ENCODE data around the gene FZR1.
"Not testable (repeated sequence)": the region's sequence is repeated elsewhere in the genome, so short reads cannot be mapped to it uniquely, and the experiment has no call there.

The FZR1 gene

DNA sequence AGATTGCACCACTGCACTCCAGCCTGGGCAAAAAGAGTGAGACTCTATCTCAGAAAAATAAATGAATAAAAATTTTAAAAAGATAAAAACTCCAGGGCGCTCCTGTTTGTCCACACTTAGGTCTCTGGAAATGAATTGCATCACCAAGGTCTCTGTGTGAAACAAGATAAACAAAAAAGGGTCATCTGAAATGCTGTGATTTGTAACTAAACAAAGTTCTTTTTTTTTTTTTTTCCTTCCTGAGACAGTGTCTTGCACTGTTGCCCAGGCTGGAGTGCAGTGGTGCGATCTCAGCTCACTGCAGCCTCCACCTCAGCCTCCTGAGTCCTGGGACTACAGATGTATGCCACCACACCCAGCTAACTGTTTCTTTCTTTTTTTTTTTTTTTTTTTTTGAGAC lies 11.5 kb downstream of the FZR1 start:
- DNase-seq = no peak

GRCh38 chr19:3518255-3518654 lies 12.1 kb downstream of the FZR1 start:
- DNase-seq = no peak

DNA sequence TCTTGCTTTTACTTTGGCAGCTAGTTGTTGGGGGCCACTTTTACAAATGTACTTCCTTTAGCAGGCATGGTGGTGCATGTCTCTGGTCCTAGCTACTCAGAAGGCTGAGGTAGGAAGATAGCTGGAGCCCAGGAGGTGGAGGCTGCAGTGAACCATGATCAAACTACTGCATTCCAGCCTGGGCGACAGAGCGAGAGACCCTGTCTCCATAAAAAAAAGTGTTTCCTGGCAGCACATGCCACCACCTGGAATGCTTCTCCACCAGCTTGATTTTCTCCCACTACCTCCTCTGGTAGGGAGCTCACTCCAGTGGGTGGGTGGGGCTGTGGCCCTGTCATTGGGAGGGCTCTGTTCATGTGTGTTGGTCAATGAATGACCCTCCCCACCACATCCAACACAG lies 12.5 kb downstream of the FZR1 start:
- no peak for DNase-seq

- DNase-seq = no peak
Measured at GRCh38 chr19:3519126-3519525, 13.0 kb downstream of the FZR1 start.

GRCh38 chr19:3520166-3521103 lies 14.3 kb downstream of the FZR1 start:
- no peak for DNase-seq

- no peak for DNase-seq
Measured at GRCh38 chr19:3521104-3521445, 15.0 kb downstream of the FZR1 start.

- no peak for DNase-seq
Measured at GRCh38 chr19:3522421-3523360, 16.6 kb downstream of the FZR1 start.

DNA sequence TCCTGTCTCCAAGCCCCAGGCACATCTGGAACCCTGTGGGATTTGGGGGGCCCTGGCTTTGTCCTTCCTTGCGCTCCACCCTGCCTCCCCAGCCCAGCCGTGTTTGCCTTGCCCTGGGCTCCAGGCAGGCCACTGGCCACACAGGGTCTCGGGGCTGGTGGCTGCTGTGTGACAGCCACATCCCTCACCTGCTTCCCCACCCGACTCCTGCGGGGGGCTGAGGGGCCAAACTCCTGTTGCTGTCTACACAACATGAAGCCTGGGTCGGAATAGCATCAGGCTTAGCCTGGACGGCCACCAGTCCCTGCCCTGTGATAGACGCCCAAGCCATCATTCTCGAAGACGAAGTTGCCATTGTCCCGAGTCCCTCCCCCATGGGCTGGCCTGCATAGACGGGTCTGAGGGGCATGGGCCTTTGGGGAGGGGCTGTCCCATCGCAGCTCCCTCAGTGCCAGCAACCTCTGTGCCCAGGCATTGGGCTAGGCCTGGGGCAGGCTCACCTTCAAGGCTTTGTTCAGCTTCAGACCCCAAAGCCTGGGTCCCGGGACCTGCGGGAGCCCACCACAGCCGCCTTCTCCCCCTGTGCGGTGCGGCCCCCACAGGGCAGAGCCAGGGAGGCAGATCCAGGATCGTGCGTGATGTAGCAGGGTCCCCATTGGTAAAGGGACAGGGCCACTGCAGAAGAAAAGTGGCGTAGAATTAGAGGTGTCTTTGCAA lies 17.4 kb downstream of the FZR1 start:
- DNase-seq = no peak

GRCh38 chr19:3524078-3524842 lies 18.1 kb downstream of the FZR1 start:
- DNase-seq = no peak

DNA sequence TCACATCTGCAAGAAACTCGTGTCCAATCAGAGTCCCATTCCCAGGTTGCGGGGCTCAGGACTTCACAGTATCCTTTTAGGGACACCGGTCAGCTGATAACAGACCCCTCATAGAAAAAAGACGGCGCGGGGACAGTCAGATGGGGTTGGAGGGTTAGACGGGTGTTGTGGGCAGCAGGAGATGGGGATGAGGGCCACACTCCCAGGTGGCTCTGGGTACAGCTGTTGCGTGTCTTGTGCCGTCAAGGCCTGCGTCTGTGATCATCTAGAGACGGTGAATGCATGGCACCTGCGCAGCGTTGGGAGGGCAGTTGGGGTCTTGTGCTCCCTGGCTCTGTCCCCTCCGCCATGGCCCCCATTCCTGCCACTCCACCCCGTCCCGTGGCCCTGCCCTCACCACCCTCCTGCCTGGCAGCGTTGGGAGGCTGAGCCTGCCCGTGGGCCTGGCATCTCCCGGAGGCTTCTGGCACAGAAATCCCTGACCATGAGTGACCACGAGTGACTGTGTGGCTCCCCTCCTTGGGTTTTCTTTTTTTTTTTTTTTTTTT lies 18.9 kb downstream of the FZR1 start:
- DNase-seq = no peak

DNA sequence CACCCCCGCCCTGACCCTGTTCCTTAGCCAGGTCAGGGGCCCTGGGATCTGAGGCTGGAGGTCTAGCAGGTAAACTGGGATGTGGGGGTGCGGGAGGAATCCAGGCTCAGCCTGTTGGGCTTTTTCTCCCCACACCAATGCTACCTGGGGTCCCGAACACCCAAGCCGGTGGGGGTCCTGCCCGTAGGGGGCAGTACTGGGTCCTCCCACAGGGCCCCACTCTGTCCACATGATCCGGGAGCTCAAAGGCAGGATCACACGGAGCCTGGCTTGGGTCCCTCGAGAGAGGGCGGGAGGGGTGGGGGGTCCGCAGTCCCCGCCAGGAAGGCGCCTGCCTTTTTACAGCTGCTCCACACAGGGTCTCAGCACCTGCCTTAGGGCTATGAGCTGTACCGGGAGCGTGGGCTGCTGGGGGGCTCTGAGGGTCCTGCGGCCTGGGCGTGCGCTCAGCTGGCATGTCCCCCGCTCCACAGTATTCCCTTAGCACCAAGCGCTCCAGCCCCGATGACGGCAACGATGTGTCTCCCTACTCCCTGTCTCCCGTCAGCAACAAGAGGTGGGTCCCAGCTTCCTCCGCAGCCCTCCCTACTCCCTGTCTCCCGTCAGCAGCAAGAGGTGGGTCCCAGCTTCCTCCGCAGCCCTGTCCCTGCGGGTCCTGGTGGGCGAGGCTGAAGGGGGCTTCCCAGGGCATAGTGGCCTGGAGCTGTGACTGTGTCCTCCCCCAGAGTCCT lies 20.6 kb downstream of the FZR1 start:
- no peak for DNase-seq

- DNase-seq = no peak
Measured at GRCh38 chr19:3527238-3527910, 21.3 kb downstream of the FZR1 start.

- no peak for DNase-seq
Measured at GRCh38 chr19:3528080-3528479, 22.0 kb downstream of the FZR1 start.

DNA sequence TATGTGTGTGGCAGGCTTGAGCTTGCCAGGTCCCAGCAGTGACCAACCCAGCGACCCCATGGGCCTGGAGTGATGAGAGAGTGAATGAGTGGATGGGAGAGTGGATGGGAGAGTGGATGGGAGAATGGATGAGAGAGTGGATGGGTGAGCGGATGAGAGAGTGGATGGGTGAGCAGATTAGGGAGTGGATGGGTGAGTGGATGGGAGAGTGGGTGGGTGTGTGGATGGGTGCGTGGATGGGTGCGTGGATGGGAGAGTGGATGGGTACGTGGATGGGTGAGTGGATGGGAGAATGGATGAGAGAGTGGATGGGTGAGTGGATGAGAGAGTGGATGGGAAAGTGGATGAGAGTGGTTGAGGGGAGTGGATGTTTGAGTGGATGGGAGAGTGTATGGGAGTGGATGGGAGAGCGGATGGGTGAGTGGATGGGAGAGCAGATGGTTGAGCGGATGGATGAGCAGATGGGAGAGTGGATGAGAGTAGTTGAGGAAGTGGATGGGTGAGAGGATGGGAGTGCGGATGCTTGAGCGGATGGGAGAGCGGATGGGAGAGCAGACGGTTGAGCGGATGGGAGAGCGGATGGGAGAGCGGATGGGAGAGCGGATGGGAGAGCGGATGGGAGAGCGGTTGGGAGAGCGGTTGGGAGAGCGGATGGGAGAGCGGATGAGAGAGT lies 22.6 kb downstream of the FZR1 start:
- DNase-seq = no peak

- DNase-seq = not testable (repeated sequence)
Measured at GRCh38 chr19:3529299-3529698, 23.2 kb downstream of the FZR1 start.

DNA sequence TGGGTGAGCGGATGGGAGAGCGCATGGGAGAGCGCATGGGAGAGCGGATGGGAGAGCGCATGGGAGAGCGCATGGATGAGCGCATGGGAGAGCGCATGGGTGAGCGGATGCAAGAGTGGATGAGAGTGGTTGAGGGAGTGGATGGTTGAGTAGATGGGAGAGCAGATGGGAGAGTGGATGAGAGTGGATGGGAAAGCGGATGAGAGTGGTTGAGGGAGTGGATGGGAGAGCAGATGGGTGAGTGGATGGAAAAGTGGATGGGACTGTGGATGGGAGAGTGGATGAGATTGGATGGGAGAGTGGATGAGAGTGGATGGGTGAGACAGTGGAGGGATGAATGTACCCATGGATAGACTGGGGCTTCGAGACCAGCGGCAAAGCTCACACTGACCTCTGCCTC lies 24.3 kb downstream of the FZR1 start:
- no peak for DNase-seq

DNA sequence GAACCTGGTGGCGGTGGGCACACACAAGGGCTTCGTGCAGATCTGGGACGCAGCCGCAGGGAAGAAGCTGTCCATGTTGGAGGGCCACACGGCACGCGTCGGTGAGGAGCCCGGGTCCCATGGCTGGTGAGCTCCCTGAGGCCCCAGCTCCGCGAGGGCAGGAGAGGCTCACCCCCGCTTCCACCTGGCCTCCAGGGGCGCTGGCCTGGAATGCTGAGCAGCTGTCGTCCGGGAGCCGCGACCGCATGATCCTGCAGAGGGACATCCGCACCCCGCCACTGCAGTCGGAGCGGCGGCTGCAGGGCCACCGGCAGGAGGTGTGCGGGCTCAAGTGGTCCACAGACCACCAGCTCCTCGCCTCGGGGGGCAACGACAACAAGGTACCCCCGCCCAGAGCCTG lies 25.6 kb downstream of the FZR1 start:
- no peak for DNase-seq

- DNase-seq = no peak
Measured at GRCh38 chr19:3532154-3532786, 26.2 kb downstream of the FZR1 start.

DNA sequence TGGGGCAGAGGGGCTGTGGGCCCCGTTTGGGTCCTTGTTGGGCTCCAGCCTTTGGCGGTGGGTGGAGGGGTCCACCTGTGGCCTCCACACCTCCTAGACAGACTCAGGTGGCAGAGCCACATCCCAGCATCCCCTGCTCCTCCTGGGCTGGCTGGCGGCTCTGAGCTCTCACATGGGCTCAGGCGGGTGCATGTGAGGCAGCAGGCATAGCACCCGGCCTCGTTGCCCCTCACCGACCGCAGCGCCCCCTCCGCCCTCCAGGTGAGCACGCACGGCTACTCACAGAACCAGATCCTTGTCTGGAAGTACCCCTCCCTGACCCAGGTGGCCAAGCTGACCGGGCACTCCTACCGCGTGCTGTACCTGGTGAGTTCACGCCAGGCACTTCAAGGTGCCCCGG lies 26.9 kb downstream of the FZR1 start:
- no peak for DNase-seq
